PC-9 (cell line): Measurements from ENCODE around the gene NDUFB11.
A peak's percentile ranks its signal among the peaks of the same experiment; 100 is the strongest.

Source experiments
- CTCF ChIP-seq: fragments of 200-600 bp; sonication (generic); conservative IDR thresholded peaks from 2 replicates; pipeline ENCODE4 v1.6.1; 2017; ENCODE audit warnings: mixed run types, antibody characterized with exemption, mild to moderate bottlenecking, moderate library complexity
- EZH2 ChIP-seq: fragments of 200-600 bp; sonication (generic); IDR thresholded peaks from 2 replicates; pipeline ENCODE4 v1.8.0; 2017; ENCODE audit warnings: antibody characterized with exemption, low read depth

GRCh38 chrX:47144626-47145394 is at the start of gene NDUFB11, which contains the start of gene RBM10:
- TF ChIP-seq EZH2 (no peak), CTCF (peak; percentile 59)
